GM13976 (cell line): Measurements from ENCODE around the gene SPOCD1.

Experiments used
- DNase-seq: peaks from one replicate; pipeline ENCODE4 v3.0.0; 2012; ENCODE audit warnings: low spot score
- in situ Hi-C: fragments of 300-500 bp; cut with MboI; formaldehyde crosslinking; loops from one replicate; pipeline ENCODE4 v1.12.0; 2022; ENCODE audit warnings: low sequenced_read_pairs, mixed read lengths, inconsistent platforms; ENCODE audit not compliant: unreplicated experiment
- TF ChIP-seq, protein P1 (sequence below): IDR thresholded peaks from 2 replicates; pipeline ENCODE4 v1.5.1; 2012; ENCODE audit warnings: borderline replicate concordance, mild to moderate bottlenecking; ENCODE audit not compliant: insufficient read depth; ENCODE audit errors: extremely low read depth, missing control alignments, control extremely low read depth

Gene SPOCD1

DNA sequence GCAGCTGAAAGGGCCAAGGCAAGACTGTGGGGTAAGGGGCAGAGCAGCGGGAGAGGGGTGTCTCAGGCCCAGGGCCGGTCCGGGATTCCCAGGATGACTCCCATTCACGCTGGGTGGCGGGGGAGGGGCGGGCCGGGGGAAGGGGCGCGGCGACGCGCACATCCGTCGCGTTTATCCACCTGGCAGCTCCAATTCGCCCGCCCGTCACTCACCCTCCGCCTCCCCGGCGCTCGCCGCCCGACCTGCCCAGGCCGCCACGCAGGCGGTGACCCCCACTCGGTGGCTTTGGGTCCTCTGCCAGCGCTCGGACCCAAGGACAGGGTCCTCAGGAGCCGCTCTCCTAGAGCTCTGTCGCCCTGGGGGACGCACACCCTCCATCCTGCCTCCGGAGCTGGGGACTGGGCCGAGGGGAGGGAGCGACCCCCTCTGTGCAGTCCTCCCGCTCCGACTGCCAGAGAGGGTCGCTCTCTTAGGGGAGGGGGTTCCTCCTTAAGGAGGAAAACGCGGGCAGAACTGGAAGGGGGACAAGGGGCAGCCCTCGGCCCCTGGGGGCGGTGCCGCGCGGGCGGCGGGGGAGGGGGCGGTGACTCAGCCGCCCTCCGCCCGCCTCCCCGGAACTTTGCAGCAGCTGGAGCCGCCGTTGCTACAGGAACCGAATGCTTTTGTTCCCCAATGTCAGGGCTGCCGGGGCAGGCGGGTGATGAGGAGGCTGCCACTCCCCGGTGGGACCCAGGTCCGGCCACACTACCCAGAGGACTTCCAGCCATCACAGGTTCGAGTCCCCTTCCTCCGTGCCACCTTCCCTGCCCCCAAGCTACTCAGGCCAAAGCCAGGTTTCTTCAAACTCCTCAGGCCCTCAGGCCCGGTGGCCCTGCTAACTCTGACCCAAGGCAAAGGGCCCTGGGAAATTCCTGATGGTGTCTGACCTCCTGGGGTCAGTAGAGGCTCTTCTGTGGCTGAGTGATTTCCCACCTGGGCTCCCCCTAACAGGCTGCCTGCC, 55.1 kb downstream of the SPOCD1 start:
- TF ChIP-seq, protein P1, sequence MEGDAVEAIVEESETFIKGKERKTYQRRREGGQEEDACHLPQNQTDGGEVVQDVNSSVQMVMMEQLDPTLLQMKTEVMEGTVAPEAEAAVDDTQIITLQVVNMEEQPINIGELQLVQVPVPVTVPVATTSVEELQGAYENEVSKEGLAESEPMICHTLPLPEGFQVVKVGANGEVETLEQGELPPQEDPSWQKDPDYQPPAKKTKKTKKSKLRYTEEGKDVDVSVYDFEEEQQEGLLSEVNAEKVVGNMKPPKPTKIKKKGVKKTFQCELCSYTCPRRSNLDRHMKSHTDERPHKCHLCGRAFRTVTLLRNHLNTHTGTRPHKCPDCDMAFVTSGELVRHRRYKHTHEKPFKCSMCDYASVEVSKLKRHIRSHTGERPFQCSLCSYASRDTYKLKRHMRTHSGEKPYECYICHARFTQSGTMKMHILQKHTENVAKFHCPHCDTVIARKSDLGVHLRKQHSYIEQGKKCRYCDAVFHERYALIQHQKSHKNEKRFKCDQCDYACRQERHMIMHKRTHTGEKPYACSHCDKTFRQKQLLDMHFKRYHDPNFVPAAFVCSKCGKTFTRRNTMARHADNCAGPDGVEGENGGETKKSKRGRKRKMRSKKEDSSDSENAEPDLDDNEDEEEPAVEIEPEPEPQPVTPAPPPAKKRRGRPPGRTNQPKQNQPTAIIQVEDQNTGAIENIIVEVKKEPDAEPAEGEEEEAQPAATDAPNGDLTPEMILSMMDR, result no peak
- peak; percentile 84 for DNase-seq
- in situ Hi-C loops, result no loop called here

DNA sequence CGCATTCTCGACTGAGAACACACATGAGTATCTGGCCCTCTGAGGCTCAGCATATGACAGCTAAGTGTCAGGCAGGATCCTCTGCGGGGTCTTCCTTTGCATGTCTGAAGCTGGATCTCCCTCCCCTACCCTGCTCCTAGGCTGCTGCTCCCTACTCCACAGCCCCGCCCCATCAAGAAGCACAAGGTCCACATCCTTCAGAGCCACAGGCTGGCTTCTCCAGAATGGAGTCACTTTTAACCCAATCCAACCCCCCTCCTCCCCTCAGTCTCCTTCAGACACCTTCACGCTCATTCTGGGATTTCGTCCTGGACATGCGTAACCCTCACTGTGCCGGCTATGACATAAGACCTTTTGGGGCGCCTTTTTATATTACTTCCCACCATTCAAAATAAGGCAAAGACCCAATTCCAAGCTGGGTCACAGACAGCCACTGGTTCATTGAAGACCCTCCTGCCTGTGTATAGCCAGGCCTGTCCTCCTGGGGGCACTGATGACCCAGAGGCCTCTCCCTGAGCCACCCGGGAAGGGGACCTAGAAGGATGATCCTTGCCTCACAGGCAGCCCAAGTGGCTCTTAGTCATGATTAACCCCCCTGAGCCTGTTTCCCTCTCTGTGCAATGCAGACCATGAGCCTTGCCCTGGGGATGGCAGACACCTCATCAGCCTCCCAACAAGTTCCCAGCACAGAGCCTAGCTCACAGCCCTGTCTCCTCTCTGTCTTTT, 56.4 kb downstream of the SPOCD1 start:
- in situ Hi-C loops, result no loop called here
- TF ChIP-seq, protein P1, result no peak
- no peak for DNase-seq

DNA sequence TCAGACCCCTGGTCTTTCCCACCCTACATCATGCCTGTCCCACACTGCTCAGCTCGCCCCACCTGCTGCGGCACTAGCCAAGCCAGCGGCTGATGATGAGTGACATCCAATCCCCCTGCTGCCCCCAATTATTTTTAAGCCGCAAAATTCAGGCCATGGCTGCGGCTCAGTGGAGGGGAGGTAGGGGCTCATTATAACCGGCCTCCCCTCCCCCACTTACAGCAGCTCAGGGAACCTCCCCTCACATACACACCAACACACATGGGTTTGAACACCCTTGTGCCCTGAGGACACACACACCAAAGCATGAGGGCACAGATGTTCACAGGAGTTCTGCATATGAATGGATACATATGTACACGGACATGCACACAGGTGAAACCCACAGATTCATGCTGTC, 57.0 kb downstream of the SPOCD1 start:
- TF ChIP-seq, protein P1, result no peak
- in situ Hi-C loops, result no loop called here

DNA sequence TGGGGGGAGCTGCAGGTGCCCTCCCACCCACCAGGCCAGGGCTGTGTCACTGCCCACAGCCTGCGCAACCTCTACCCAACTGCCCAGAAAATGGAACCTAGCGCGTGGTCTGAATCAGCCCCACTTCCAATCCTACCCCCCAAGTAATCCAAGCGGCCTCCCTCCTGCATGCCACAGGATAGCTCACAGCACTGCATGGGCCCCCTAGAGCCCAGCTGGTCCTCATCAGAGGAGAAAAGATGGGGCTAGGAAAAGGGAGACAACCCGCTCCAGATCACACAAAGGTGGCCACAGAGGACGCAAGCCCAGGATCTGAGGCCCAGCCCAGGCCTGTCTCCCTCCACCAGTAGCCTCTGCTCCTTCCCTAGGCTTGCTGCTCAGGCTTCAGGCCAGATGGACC, 57.8 kb downstream of the SPOCD1 start:
- in situ Hi-C loops, result no loop called here
- TF ChIP-seq, protein P1, result no peak
- DNase-seq, result no peak

More for the DNA sequence above, 57.0 kb downstream of the SPOCD1 start:
- no peak for DNase-seq

DNA sequence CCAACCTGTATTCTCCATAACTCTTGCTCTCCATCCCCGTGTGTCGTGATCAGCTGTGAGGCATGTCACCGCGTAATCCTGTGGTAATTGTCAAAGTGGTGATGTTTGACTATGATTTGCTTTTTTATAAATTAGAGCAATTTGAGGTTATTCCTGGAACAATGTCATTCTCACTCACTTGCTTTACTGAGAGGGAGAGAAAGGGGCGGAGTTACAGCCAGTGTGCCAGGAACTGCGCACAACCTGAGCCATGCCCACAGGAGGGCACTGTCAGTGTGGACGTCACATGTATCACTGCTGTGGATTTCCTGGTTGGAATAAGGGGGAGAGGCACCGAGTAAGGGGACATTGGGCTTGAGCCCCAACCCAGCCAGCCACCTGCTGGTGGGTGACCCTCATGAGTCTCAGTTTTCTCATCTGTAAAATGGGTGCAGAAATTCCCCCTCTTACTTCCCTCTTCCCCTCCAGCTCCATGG, 58.6 kb downstream of the SPOCD1 start:
- in situ Hi-C loops, result no loop called here
- TF ChIP-seq, protein P1, result no peak
- no peak for DNase-seq

DNA sequence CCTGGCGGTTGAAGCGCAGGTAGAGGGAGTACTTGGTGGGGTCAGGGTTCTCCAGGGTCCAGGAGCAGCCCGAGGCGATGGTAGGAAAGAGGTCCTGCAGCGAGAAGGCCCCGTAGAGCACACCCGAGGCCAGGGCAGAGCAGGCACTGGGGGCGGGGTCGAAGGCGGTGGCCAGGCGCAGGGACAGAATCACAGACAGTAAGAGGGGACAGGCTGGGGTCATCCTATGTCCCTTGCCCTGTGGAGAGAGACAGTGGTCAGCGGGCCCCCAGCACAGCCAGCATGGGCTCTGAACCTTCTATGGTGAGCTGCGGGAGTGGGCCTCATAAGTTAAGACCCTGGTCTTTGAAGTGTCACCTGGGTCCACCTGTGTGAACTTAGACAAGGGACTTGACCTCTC, 59.2 kb downstream of the SPOCD1 start:
- in situ Hi-C loops, result no loop called here
- TF ChIP-seq, protein P1, result no peak

More for the DNA sequence above, 59.2 kb downstream of the SPOCD1 start:
- no peak for DNase-seq
